ENCODE results near the gene TLX2. TPM values are rescaled to one million over a fixed set of nuclear protein-coding genes. Genes with fewer than 3 reads are reported as not detected.

Gene TLX2
- total and polyA plus RNA-seq, 2 donors (not counting 3 experiments of a cell fraction or from before 2014, with no cell fraction given), result not detected

GRCh38 chr2:74556159-74556558 lies 41.9 kb downstream of the TLX2 start:
- H4K20me1 ChIP-seq (replicated peaks; ENCODE audit: control insufficient read depth, extremely low read depth, insufficient read depth, low read length), result no peaks in the 10 kb centered on the region
- peaks cover 0 to 4% of the 10 kb centered on the region in 2 experiments for H3K36me3 ChIP-seq (ENCODE audit: control insufficient read depth in 2 of 2, extremely low read depth in 1 of 2, insufficient read depth in 2 of 2, low read length in 2 of 2)
- H3K79me2 ChIP-seq (ENCODE audit: control insufficient read depth, insufficient read depth, low read length), result no peaks in the 10 kb centered on the region
- BruUV-seq (replicated peaks), result no TSS peak
- no peak overlapping the region for H3K27ac ChIP-seq (ENCODE audit: insufficient read depth, low read depth, low read length)
- no peak overlapping the region for H2AFZ ChIP-seq (ENCODE audit: low read depth, low read length)
- dilution Hi-C loops (cut with MboI; ENCODE audit: extremely low pct_ligation_motif_present, low sequenced_read_pairs) (no loop called here), intact Hi-C loops (cut with micrococcal nuclease) (no loop called here)
- ChIA-PET POLR2A (no interaction called here), CTCF (interaction anchor here (1.9 kb wide), 2 partner anchors 30 to 32 kb away, joined by 5 to 6 read pairs; no protein-coding TSS in a partner anchor)
- no peak overlapping the region for H3K4me2 ChIP-seq (ENCODE audit: insufficient read depth, low read length)
- no peak for FAIRE-seq
- H3K4me1 ChIP-seq (ENCODE audit: control insufficient read depth, extremely low read depth, insufficient read depth, low read length), result peaks cover 7% of the 10 kb centered on the region
- H3K9ac ChIP-seq (replicated peaks; ENCODE audit: extremely low read depth, insufficient read depth, low read length), result no peak overlapping the region
- H3K4me3 ChIP-seq (replicated peaks in 1 of 3; ENCODE audit: insufficient read depth in 1 of 3, low read depth in 1 of 3, low read length in 3 of 3), result no peak overlapping the region
- no peak for TF ChIP-seq CTCF (IDR thresholded peaks at IDR 0.05; ENCODE audit: extremely low read depth in 1 of 2, insufficient read depth in 1 of 2, low read depth in 1 of 2, low read length in 2 of 2)
- no peak for TF ChIP-seq FOS (IDR thresholded peaks at IDR 0.05; ENCODE audit: borderline replicate concordance, insufficient read depth, low read length)
- no peak for TF ChIP-seq MAX (IDR thresholded peaks at IDR 0.05; ENCODE audit: insufficient read depth, insufficient read length)
- TF ChIP-seq EZH2 (IDR thresholded peaks at IDR 0.05; ENCODE audit: borderline replicate concordance, low read depth, low read length, severe bottlenecking), result no peak
- no peak for TF ChIP-seq POLR2AphosphoS5 (IDR thresholded peaks at IDR 0.05; ENCODE audit: insufficient read depth, low read depth, low read length)
- no peak for TF ChIP-seq GATA2 (IDR thresholded peaks at IDR 0.05; ENCODE audit: insufficient read depth, insufficient read length, low read depth, low read length)
- TF ChIP-seq MYC (IDR thresholded peaks at IDR 0.05; ENCODE audit: low read depth, low read length), result no peak
- TF ChIP-seq POLR2A (IDR thresholded peaks at IDR 0.05; ENCODE audit: low read depth, low read length), result no peak
- TF ChIP-seq JUN (IDR thresholded peaks at IDR 0.05; ENCODE audit: borderline replicate concordance, insufficient read depth, insufficient read length, low read depth), result no peak
- peaks cover 0 to 2% of the 10 kb centered on the region in 2 experiments for H3K27me3 ChIP-seq (ENCODE audit: control insufficient read depth in 2 of 2, insufficient read depth in 2 of 2, low read length in 2 of 2)
- H3K9me1 ChIP-seq (replicated peaks; ENCODE audit: control insufficient read depth, extremely low read depth, insufficient read depth, low read length), result no peaks in the 10 kb centered on the region
- no peaks in the 10 kb centered on the region for H3K9me3 ChIP-seq (replicated peaks; ENCODE audit: control insufficient read depth, insufficient read depth, low read length)
- no peak for DNase-seq (ENCODE audit: low read depth, low spot score)
